GM21528 (cell line): ENCODE measurements around the gene ACD.
A peak's percentile ranks its signal among the peaks of the same experiment; 100 is the strongest.
"Not testable (repeated sequence)": the region's sequence is repeated elsewhere in the genome, so short reads cannot be mapped to it uniquely, and the experiment has no call there.

Source experiments
- ATAC-seq: cut with Tn5 transposase; IDR thresholded peaks from one replicate; pipeline ENCODE4 v1.9.1; 2021; ENCODE audit warnings: mild to moderate bottlenecking, moderate library complexity; ENCODE audit not compliant: unreplicated experiment, low FRiP score

ACD gene

GRCh38 chr16:67659675-67660563 is at the start of gene ACD:
Gene ACD, minus strand, starts transcription at chr16:67660260. Its CDS starts 40 bp downstream, at chr16:67660220.
- peak; percentile 59 for ATAC-seq

DNA sequence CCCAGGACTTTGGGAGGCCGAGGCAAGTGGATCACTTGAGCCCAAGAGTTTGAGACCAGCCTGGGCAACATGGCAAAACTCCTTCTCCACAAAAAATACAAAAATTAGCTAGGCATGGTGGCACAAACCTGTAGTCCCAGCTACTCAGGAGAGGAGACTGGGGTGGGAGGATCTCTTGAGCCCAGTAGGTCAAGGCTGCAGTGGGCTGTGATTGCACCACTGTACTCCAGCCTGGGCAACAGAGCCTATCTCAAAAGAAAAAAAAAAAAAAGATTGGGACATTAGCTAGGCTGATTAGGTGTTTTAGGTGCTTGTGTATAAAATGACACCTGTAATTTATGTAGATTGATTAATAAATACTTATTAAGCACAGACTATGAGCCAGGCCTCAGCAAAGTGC is 49.0 kb upstream of the ACD start:
- ATAC-seq = no peak

- no peak for ATAC-seq
Measured at GRCh38 chr16:67708368-67708771, 48.3 kb upstream of the ACD start.

DNA sequence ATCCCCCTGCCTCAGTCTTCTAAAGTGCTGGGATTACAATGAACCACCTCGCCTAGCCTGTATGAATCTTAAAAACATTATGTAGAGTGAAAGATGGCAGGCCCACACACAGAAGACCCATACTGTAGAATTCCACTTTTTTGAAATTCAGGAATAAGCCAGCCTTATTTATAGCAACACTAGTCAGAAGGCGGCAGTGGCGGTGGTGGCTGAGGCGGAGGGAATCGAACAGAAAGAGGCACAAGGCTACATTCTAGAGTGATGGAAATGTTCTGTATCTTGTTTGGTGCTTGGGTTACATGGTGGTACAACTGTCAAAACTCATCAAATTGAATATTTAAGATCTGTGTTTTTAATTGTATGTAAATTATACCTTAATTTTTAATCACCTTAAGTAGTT is 47.7 kb upstream of the ACD start:
- no peak for ATAC-seq

DNA sequence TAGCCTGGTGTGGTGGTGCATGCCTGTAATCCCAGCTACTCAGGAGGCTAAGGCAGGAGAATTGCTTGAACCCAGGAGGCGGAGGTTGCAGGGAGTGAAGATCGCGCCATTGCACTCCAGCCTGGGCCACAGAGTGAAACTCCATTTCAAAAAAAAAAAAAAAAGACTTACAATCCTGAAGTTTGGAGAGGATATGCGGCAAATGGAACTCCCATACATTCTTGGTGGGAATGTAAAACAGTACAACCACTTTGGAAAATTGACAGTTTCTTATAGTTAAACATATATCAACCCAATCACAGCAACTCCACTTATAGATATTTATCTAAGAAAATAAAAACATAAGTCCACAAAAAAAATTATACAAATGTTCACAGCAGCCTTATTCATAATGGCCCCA is 47.1 kb upstream of the ACD start:
- ATAC-seq = no peak

GRCh38 chr16:67704110-67704509 is 44.0 kb upstream of the ACD start:
- no peak for ATAC-seq

DNA sequence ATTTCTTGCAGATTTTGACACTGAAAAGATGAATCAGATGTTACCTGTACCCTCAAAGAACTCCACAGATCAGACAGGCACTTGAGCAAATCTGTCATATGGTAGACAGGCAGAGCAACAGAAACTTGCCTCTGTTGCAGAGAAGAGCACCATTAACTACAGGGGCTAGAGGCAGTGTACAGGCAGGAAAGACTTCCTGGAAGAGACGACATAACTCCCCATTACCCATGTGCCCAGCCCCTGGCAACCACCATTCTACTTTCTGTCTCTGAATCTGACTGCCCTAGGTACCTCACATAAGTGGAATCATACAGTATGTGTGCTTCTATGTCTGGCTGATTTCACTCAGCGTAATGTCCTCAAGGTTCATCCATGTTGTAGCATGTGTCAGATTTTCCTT is 43.6 kb upstream of the ACD start:
- ATAC-seq = no peak

DNA sequence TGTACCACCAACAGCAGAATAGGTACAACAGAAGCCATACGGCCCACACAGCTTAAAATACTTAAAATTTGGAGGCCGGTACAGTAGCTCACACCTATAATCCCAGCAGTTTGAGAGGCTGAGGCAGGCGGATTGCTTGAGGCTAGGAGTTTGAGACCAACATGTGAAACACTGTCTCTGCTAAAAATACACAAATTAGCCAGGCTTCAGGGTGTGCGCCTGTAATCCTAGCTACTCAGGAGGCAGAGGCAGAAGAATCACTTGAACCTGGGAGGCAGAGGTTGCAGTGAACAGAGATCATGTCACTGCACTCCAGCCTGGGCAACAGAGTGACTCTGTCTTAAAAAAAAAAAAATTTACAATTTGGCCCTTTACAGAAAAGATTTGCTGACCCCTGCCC is 42.1 kb upstream of the ACD start:
- no peak for ATAC-seq

DNA sequence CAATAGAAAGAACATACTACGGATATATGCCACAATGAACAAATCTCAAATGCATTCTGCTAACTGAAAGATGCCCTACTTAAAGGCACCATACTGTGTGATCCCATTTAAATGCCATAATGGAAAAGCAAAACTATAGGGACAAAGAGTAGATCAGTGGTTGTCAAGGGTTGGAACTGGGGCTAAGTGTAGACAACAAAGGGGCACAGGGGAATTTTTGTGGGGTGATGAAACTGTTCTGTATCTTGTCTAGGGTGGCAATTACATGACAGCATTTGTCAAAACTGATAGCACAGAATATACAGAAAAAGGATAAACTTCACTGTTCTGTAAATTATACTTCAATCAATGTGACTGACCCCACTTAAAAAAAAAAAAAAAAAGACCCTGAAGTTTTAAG is 41.4 kb upstream of the ACD start:
- ATAC-seq = no peak

- ATAC-seq = no peak
Measured at GRCh38 chr16:67699265-67699664, 39.2 kb upstream of the ACD start.

- ATAC-seq = no peak
Measured at GRCh38 chr16:67697422-67698185, 37.5 kb upstream of the ACD start.

DNA sequence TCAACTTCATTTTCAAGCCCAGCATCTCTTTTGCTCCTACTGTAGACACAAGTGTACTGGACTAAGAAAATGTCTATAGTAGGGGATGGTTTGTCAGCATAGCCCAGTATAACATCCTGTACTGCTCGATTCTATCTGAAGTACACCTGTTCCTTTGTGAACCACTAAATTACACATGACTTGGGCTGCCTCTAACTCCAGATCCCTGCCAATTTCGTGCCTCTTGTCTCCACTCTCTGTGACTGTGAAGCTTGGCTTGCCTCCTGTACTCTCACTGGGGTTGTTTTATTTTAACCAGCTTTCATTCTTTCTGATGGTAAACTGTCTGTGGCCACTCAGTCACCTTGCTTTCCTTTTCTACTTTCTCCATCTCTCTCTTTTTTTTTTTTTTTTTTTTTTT is 34.6 kb upstream of the ACD start:
- no peak for ATAC-seq

GRCh38 chr16:67693517-67694285 is 33.6 kb upstream of the ACD start:
- ATAC-seq = not testable (repeated sequence)

- ATAC-seq = no peak
Measured at GRCh38 chr16:67685388-67686112, 25.5 kb upstream of the ACD start.

- no peak for ATAC-seq
Measured at GRCh38 chr16:67683767-67684166, 23.7 kb upstream of the ACD start.

DNA sequence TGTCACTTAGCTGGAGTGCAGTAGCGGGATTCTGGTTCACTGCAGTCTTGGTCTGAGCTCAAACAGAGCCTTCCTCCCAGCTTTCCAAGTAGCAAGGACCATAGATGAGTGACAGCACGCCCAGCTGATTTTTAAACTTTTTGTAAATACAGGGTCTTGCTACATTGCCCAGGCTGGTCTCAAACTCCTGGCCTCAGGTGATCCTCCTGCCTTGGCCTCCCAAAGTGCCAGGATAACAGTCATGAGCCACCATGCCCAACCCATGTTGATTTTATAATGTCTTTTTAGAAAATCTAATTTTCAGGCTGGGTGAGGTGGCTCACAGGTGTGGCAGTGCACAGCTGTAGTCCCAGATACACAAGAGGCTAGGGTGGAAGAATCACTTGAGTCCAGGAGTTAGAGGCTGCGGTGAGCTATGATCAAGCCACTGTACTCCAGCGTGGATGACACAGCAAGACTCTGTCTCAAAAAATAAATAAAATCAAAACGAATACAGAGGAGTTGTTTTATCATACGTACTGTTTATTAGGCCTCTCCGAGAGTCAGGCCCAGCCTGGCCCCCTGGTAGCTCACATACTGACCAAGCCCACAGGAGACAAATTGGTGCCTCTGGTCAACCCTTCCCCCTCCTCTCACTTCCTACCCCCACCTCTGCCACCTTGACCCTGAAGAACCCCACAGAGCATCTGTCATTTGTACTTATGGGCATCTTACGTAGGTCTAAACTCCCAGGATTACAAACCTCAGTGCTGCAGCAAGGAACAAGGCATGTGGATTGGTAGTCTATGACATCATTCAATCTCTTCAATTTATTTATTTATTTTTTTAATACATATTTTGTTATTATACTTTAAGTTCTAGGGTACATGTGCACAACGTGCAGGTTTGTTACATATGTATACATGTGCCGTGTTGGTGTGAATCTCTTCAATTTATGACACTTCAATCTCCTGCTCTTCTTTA is 20.2 kb upstream of the ACD start:
- ATAC-seq = no peak

GRCh38 chr16:67678354-67679023 is 18.4 kb upstream of the ACD start:
- no peak for ATAC-seq

- ATAC-seq = no peak
Measured at GRCh38 chr16:67677712-67678111, 17.7 kb upstream of the ACD start.

- no peak for ATAC-seq
Measured at GRCh38 chr16:67676939-67677338, 16.9 kb upstream of the ACD start.
